ENCODE measurements around the gene ZNF804A.

ZNF804A gene

DNA sequence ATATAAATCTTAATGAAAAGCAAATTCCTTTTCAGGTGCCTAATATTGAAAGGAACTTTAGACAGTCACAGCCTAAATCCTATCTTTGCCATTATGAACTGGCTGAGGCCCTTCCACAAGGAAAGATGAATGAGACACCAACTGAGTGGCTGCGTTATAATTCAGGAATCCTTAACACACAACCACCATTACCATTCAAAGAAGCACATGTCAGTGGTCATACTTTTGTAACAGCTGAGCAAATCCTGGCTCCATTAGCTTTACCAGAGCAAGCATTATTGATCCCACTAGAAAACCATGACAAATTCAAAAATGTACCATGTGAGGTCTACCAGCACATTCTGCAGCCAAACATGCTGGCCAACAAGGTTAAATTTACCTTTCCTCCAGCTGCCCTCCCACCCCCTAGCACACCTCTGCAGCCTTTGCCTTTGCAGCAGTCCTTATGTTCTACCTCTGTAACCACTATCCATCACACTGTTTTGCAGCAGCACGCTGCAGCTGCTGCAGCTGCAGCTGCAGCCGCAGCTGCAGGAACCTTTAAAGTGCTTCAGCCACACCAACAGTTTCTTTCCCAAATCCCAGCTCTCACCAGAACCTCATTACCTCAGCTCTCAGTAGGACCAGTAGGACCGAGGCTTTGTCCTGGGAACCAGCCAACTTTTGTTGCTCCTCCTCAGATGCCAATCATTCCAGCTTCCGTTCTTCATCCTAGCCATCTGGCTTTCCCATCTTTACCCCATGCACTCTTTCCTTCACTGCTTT, 340.1 kb downstream of the ZNF804A start:
- no peak for DNase-seq (ENCODE audit: extremely low read depth, low read depth)
- TF ChIP-seq, protein P1, sequence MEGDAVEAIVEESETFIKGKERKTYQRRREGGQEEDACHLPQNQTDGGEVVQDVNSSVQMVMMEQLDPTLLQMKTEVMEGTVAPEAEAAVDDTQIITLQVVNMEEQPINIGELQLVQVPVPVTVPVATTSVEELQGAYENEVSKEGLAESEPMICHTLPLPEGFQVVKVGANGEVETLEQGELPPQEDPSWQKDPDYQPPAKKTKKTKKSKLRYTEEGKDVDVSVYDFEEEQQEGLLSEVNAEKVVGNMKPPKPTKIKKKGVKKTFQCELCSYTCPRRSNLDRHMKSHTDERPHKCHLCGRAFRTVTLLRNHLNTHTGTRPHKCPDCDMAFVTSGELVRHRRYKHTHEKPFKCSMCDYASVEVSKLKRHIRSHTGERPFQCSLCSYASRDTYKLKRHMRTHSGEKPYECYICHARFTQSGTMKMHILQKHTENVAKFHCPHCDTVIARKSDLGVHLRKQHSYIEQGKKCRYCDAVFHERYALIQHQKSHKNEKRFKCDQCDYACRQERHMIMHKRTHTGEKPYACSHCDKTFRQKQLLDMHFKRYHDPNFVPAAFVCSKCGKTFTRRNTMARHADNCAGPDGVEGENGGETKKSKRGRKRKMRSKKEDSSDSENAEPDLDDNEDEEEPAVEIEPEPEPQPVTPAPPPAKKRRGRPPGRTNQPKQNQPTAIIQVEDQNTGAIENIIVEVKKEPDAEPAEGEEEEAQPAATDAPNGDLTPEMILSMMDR (IDR thresholded peaks at IDR 0.05; ENCODE audit: low read depth, low read length, missing control alignments) = no peak

GRCh38 chr2:184945326-184945725, 347.0 kb downstream of the ZNF804A start:
- no peak for DNase-seq (ENCODE audit: extremely low read depth, low read depth)
- TF ChIP-seq, protein P1 (IDR thresholded peaks at IDR 0.05; ENCODE audit: low read depth, low read length, missing control alignments) = no peak
- no peak overlapping the region for H3K4me3 ChIP-seq (replicated peaks; ENCODE audit: low read depth, low read length)

More for the DNA sequence above, 340.1 kb downstream of the ZNF804A start:
- H3K4me3 ChIP-seq (replicated peaks; ENCODE audit: low read depth, low read length) = no peak overlapping the region

- TF ChIP-seq, protein P1 (IDR thresholded peaks at IDR 0.05; ENCODE audit: low read depth, low read length, missing control alignments) = no peak
- no peak overlapping the region for H3K4me3 ChIP-seq (replicated peaks; ENCODE audit: low read depth, low read length)
- DNase-seq (ENCODE audit: extremely low read depth, low read depth) = no peak
These were observed 347.5 kb downstream of the ZNF804A start for GRCh38 chr2:184945824-184946223.

DNA sequence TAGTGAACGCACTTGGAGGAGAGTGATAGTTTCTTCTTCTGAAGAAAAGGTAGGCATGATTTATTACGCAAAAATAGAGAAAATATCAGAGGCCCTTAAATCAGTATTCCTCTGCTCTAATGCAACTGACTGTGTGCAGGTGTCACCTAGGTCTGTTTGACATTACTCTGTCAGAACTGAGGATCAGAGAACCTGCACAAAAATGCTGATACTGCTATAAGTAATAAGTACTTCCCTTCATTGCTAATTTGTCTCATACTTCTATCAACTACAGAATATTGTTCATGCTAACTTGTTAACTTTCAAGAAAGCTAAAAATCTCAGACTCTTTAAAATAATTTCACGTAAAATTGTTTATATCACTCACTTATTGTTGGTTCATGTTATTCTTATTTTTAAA, 358.5 kb downstream of the ZNF804A start:
- no peak for DNase-seq (ENCODE audit: extremely low read depth, low read depth)
- TF ChIP-seq, protein P1 (IDR thresholded peaks at IDR 0.05; ENCODE audit: low read depth, low read length, missing control alignments) = no peak

GRCh38 chr2:184971546-184972068, 373.3 kb downstream of the ZNF804A start:
- no peak overlapping the region for H3K4me3 ChIP-seq (replicated peaks; ENCODE audit: low read depth, low read length)
- TF ChIP-seq, protein P1 (IDR thresholded peaks at IDR 0.05; ENCODE audit: low read depth, low read length, missing control alignments) = no peak
- DNase-seq (ENCODE audit: extremely low read depth, low read depth) = no peak

More for the DNA sequence above, 358.5 kb downstream of the ZNF804A start:
- no peak overlapping the region for H3K4me3 ChIP-seq (replicated peaks; ENCODE audit: low read depth, low read length)
